Activated naive CD4-positive, alpha-beta T cell treated with Interleukin-2 at 50 U/mL for 16 hours (primary cell): ENCODE measurements around the gene ZW10.
"Not testable (repeated sequence)": the region's sequence is repeated elsewhere in the genome, so short reads cannot be mapped to it uniquely, and the experiment has no call there.

Experiments used
- DNase-seq: peaks from one replicate; pipeline ENCODE4 v3.0.0-alpha.2; 2020

The ZW10 gene

DNA sequence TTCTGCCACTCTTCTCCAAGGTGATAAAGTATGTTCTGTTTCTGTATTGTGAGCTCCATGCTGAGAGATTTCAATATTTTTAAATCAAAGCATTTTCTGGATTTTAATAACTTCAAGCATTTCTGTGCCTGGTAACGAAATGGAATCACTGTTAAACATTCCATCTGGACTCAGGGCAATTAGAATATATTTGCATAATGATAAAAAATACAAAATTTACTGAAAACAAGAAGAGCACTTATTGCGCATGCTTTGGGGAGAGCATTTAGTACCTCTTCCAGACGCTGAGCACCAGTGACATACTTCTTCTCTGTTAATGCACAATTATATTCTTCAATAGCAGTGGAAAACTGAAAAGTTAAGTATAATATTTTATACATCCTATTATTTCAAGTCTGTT lies 13.3 kb downstream of the ZW10 start:
- no peak for DNase-seq

DNA sequence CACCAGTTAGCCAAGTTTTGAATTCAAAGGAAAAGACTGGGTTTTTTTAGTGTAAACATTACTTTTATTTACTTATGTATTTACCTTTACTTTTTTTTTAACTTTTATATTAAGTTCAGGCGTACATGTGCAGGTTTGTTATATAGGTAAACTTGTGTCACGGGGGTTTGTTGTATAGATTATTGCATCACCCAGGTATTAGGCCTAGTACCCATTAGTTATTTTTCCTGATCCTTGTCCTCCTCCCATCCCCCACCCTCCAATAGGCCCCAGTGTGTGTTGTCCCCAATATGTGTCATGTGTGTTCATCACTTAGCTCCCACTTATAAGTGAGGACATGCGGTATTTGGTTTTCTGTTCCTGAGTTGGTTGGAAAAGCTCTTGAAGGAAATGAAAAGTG lies 20.6 kb downstream of the ZW10 start:
- no peak for DNase-seq

DNA sequence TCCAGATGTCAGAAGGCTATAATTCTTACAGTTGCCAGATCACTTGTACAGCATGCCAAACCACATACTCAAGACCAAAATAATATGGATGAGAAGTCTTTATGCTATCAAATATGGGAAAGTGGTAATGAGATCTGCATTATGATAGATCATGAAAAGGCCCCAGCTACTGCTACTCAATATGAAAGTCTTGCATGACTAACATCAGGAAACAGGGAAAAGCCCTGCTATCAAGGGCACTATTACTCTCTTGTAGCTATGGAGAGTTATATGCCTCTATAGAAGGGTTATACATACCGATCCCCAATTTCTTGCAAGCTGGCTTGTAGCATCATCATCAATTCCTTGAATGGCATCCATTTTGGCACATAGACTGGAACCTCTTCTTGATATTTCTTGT lies 37.2 kb downstream of the ZW10 start:
- DNase-seq = no peak

DNA sequence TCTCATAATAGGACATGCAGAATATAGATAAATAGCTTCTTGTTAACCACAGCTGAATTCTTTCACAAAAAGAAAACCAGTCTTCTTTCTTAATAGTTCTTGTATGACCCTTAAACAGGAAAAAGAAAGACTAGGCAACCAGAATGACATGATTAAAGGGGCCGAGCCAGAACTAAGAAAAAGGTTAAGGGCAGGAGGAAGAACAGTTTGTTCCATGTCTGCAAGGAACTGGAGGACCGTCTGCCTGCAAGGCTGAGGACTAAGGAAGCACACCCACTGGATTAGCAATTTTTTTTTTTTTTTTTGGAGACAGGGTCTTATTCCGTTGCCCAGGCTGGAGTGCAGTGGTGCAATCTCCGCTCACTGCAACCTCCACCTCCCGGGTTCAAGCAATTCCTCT lies 41.4 kb downstream of the ZW10 start:
- DNase-seq = no peak

DNA sequence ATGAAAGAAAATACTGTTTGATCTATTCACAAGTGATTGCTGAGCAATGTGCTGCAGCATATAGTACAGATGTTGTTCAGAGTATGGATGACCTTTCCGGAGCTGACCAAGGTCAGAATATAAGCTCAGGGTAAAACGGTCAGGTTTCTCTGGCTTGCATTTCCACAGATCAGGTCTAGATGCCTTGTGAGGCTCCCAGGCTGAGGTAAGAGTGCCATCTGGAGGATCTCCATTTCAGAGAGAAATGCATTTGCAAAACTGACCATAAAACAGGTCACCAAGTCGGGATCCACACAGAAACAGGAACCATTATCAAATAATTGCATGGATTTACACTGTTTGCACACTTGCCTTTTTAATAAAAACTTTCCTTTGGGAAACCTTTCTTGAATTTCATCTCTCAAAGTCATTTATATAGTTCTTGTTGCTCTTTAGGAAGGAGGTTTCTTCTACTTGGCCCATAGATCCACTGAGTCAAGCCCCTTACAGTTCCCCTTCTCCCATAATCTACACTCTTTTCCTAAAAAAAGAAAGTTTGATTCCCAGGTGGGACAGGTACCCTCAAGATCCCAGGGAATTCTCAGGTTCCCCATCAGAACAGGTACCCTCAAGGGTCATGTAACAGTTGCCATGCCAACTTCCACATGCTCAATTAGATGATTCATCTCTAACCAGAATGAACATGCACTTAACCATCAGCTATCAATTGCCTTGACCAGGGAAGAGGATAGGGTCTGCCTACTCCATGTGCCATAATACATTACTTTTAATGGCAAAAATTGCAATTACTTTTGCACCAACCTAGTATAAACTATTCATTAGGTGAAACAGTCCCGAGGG lies 42.4 kb downstream of the ZW10 start:
- DNase-seq = no peak

DNA sequence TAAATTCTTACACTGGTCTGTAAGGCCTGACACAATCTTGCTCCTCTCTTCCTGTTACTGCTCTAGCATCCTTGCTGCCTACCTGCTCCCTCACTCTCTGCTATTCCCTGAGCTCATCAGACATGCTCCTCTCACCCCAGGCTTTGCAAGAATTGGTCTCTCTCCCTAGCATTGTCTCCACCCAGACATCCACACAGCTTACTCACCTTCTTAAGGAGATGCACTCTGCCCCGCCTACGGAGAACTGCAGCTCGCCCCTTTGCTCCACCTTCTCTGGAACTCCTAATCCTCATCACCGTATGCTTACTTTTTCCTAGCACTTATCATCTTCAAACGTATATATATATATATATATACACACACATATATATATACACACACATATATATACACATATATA lies 44.0 kb downstream of the ZW10 start:
- no peak for DNase-seq

DNA sequence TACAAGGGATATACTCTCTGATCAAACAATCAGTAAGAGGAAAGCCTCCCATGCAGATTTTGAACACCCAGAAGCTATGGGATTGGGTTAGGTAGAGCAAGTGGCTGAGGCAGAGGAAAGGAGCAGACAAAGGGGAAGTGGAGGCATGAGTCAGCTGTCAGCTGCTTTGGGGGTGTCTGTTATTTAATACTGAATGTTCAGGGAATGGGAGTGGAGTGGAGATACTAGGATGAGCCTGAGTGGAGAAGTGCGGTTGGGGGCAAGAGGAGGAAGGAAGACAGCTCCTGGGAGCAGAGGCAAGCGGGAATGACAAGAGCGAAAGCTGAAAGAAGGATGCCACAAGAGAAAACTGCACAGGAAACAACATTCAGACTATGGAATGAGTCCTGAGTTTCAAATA lies 44.7 kb downstream of the ZW10 start:
- DNase-seq = no peak

DNA sequence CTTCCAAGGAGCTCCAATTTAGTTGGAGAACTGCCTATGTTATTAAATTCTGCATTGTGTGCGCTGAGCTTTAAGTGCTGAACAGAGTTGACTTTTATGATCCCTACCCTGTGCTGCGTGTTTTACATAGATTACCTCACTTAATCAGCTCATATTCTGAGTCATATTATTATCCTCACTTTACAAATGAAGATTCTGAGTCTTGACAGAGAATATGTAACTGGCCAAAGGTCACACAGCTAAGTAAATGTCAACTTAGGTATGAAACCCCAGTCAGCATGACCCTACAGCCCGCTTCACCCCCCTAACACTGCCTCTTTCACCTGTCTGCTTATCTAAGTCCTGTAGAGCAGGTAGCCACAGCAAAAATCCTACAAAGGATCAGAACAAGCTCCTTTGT lies 47.6 kb downstream of the ZW10 start:
- no peak for DNase-seq

DNA sequence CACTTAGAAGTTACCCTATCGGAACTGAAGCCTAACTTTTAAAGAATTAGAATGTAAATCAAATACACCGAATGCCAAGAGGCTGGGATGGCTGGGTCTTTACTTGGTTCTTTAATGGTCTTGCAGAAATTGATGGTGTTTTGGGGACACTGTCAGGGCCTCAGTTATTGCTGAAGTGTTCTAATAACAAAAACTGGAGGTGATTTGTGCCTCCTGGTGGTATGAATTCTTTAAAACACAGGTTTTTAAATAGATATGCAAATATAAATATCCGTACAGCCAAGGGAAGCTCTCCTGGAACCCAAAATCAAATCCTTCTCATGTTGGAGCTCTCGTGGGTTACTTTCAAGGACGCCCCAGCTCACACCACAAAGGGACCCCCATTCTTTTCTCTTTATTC lies 48.1 kb downstream of the ZW10 start:
- DNase-seq = no peak

DNA sequence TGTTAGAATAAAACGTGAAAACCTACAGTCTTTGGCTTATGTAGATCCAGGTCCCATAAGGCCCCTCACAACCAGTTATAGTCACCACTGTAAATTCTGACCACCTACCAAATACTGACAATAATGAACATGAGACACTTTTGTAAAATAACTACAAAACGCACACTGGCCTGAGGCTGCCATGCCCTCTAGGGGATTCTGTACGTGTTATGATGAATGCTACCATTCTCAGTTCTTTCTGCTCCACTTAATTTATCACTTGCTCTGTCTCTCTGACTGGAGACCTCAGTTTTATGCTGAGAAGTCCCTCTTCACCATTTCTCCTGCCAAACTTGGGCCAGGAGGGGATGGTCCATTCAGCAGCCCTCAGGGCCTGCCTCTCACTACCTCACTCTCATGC lies 48.7 kb downstream of the ZW10 start:
- DNase-seq = no peak

DNA sequence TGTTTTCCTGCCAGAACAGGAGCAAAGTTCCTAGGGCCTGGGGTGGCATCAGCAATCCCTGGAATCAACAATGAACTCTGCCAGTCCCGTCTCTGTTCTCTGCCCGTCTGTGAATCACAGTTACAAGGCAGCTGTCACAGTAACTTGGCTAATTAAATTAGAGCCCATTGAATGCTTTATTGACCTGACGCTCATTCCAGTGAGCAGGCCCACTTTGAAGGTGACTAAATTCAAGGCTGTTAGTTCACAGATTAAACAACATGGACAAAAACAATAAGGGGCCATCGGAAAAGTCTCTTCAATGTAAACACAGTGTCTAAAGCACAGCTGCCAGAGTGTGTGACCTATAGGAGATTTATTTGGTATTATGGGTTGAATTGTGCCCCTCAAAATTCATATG lies 49.7 kb downstream of the ZW10 start:
- no peak for DNase-seq

DNA sequence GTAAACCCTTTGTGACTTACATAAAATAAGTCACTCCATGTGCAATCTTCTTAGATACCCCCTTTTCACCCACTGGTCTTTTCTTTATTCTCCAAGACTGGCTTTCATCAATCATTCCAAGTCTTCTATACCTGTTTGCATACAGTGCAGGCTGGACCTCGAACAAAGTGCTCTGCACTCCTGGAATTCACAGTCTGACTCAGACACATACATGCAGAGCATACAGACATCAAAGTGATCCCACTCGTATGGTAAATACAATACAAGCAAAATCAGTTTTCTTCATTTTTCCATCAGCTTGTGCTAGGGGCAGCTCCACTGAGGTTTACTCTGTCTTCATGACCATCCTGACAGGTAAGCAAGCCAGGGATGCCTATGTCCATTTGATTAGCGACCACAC lies 50.6 kb downstream of the ZW10 start:
- no peak for DNase-seq

DNA sequence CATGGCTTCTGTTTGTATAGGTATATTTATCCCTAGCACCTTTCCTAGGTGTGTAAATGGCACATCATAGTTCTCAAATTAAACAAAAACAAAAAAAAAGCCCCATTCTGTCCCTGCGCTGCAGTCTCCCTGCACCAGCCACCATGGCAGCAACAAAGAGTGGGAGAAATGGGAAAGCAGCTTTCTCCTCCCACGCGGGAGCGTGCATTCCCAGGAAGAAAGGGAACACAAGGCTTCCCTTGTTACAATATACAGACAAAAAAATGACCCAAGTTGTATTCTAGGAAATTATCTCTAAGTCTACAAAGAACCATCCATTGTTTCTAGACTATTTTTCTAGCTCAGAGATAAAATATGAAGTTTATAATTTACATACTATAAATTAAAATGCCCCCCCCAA lies 51.3 kb downstream of the ZW10 start:
- no peak for DNase-seq

DNA sequence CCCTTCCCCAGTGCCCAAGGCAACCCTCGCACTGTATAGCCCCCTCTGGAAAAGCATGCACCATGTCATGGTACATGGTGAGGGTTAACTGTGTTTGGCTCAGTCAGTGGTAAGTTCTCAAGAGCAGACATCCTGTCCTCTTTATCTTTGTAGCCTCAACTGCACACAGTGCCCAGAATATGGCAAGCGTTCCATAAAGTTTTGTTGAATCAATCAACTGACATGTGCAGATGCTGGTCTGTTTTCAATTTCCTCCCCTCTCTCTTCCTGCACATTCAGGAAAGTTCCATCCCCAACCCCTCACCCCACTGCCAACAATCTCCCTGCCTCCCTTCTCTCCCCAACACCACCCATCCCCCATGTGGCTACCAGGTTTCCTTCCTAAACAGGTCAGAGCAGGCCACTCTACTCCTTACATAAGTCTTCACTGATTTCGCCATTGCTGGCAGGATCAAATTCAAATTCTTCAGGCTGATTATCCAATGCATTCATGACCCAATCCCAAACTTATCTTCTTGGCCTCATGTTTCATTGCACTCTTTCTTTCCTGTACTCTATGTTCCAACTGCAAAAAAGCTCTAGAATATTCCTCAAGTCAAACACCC lies 51.9 kb downstream of the ZW10 start:
- no peak for DNase-seq

DNA sequence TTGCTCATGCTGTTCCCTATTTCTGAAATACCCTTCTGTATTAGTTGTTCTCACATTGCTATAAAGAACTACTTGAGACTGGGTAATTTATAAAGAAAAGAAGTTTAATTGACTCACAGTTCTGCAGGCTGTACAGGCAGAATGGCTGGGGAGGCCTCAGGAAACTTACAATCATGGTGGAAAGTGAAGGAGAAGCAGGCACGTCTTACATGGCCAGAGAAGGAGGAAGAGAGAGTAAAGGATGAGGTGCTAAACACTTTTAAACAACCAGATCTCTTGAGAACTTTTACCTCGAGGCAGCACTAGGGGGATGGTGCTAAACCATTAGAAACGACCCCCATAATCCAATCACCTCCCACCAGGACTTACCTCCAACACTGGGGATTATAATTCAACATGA lies 53.0 kb downstream of the ZW10 start:
- not testable (repeated sequence) for DNase-seq

DNA sequence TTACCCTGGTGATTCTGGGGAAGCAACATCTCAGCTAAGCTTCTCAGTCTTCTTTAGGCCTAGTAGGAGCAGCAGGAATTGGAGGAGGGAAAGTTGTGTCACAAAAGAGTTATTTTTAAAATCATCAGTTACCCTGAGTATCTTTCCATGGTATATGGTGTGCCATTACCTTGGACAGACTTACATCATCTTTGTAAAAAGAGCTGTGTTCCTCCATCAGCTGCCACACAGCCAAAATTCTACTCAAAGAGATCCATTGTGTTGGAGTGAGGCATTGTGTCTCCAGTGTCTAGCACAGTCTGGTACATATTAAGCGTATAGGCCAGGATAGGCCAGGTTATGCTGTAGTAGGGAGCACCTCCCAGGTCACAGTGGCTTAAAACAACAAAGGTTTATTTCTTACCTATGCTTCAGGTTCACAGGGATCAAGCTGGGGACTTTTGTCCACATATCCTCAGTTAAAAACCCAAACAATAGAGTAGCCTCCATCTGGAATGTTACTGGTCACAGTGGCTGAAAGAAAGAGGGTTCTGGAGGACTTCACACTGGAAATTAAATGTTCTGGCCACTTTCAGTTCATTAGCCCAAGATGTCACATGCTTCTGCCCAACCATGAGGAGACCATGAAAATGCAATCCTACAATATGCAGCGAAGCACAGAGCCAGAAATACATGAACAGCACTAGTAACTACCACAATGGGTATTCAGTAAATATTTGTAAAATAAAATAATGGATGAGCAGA lies 57.4 kb downstream of the ZW10 start:
- DNase-seq = no peak

DNA sequence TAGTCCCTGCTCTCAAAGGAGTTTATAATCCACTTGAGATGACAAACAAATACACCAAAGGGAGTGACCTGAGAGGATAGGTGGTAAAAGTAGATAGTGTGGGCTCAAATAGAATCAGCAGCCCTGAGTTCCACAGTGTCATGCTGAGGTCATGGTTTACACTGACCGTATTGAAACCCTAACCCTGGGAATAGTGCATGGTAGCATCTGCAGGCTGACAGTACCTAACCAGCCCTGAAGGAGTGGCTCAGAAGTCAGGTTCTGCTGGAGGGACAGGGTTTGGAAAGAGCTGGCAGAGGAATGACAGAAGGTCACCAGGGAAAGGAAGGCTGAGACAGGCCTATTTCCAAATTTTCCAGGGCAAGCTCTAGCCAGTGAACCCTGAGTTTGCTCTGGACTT lies 58.2 kb downstream of the ZW10 start:
- DNase-seq = no peak

DNA sequence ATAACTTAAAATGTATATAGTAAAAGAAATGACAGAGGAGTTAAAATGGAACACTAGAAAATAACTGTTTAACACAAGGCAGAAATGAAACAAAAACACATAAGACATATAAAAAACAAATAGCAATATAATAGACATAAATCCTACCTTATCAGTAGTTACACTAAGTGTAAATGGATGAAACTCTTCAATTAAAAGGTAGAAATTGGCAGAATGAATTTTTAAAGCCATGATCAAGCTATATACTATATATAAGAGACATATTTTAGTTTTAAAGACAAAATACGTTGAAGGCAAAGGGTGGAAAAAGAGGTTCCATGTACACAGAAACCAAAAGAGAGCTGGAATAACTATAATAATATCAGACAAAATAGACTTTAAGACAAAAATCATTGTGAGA lies 62.5 kb downstream of the ZW10 start:
- DNase-seq = no peak

DNA sequence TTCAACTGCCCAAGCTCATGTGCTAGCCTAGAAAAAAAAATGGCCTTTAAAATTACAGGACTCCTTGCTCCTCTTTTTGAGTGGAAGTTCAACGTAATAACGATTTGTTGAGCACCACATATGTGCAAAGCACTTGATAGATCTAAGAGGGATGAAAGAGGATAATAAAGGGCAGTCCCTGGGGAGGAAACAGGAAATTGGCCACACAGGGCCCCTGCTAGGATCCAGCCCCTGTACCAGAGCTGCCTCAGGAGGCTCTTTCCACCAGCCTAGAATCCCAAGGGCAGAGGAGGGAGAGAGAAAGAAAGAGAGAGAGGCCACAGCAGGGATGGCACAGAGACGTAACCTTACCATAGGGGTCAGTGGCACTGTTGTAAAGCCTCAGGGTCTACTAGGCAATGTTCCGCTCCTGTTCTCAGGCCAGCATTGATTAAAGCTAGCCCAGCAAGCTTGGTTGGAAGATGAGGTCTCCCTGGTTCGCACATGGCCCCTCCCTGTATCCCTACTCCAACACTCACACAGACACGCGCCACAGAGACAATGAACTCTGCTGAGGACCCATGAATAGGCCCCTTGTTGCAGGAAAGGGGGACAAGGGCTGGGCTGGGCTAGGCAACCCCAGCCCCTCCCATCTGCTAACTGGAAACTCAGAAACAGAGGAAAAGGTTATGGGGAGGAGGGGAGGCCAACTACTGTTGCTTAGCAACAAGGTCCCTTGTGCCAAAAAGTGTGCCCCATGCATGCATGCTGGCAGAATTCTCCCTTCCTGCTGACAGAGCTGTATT lies 67.4 kb downstream of the ZW10 start, which contains the start of gene TMPRSS5:
Gene TMPRSS5 (minus strand): TSS at position 438 of the 785 bp plus-strand sequence. CDS start 84 bp downstream, at position 354.
- no peak for DNase-seq

DNA sequence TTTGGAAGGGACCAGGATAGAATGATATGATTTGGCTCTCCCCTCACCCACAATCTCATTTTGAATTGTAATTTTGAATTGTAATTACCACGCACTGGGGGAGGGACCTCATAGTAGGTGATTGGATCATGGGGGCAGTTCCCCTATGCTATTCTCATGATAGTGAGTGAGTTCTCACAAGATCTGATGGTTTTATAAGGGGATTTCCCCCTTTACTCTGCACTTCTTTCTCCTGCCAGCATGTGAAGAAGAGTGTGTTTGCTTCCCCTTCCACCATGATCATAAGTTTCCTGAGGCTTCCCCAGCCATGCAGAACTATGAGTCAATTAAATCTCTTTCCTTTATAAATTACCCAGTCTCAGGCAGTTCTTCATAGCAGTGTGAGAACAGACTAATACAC lies 69.9 kb downstream of the ZW10 start:
- DNase-seq = not testable (repeated sequence)

DNA sequence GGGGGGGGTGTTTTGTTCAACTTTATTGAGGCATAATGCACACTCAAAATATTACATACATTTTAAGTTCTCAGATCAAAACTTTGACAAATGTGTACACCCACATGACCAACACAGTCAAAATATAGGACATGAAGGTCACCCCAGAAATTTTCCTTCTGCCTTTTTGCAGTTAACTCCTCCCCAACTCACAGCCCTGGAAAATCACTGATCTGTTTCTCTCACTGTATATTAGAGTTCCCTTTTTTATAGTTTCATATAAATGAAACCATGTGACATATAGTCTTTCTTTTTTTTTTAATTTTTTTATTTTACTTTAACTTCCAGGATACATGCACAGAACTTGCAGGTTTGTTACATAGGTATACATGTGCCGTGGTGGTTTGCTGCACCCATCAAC lies 72.0 kb downstream of the ZW10 start:
- DNase-seq = no peak

DNA sequence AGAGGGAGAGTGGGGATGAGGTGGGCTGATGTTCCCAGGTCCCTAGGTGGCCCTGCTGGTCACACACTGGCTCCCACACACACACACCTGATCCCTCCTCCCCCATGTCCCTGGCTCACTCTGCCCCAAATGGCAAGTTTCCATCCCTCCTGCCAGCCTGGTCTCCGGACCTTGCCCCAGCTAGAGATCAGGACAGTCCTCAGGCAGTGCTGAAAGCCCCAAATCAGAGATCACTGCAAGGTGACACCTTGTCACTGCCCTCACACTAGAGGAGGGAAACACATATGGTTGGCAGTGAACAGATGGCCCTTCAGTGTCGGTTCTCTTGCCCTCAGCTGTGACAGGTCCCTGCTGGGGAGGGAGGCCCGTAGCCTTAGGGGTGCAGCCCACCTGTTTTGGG lies 75.0 kb downstream of the ZW10 start:
- no peak for DNase-seq

DNA sequence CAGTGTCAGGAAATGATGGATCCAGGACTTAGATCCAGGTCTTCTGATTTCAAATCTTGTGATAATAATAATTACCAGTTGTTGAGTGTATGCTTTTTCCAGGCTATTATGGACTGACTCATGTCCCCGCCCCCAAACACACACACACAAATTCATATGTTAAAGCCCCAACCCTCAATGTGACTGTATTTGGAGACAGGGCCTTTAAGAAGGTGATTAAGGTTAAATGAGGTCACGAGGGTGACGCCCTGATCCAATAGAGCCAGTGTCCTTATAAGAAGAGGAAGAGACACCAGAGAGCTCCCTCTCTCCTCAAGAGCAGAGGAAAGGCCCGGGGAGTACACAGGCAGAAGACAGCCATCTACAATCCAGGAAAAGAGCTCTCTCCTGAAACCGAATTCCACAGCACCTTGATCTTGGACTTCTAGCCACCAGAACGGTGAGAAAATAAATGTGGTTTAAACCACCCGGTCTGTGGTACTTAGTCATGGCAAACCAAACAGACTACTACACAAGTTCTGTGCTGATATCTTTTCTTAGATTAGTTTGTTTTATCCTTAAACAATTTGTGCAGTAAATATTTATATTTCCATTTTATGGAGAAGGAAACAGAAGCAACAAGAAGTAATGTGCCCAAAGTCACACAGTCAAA lies 75.6 kb downstream of the ZW10 start:
- DNase-seq = no peak
